Panc1 (cell line): ENCODE measurements around the gene PNLIPRP2. TPM values are rescaled to one million over a fixed set of nuclear protein-coding genes. Genes with fewer than 3 reads are reported as not detected.

Source experiments
- ATAC-seq: fragments of 200-7000 bp; cut with Tn5 transposase; 2 replicates; pipeline ENCODE4 v1.9.1; 2020; ENCODE audit warnings: mild to moderate bottlenecking, moderate library complexity
- BruUV-seq: library from RNA; stranded (reverse); fragments of 400-500 nt; replicated peaks from 2 replicates; lab custom pipeline; 2021; lab: Mats Ljungman, UMichigan
- CTCF ChIA-PET: fragments of 300-600 bp; sonication (Branson Sonifier 250); formaldehyde crosslinking; loops from one replicate; lab custom pipeline; 2022; ENCODE audit warnings: antibody characterized with exemption; lab: Charles Lee
- POLR2A ChIA-PET: fragments of 300-600 bp; sonication (Branson Sonifier 250); formaldehyde crosslinking; loops from one replicate; lab custom pipeline; 2022; ENCODE audit warnings: antibody characterized with exemption; lab: Charles Lee
- DNase-seq: peaks from one replicate; pipeline ENCODE4 v3.0.0-alpha.2; 2010; ENCODE audit warnings: low read depth, low spot score
- H3K27ac ChIP-seq: 2 replicates; pipeline ENCODE4 v1.5.1; 2011; ENCODE audit warnings: mild to moderate bottlenecking, low read length, inconsistent platforms
- H3K27me3 ChIP-seq: fragments of 200-500 bp; sonication (Bioruptor generic); 2 replicates; pipeline ENCODE4 v1.6.0; 2014; ENCODE audit warnings: low read length, inconsistent platforms; ENCODE audit not compliant: control insufficient read depth, insufficient read depth
- H3K36me3 ChIP-seq: fragments of 200-500 bp; sonication (Bioruptor generic); 2 replicates; pipeline ENCODE4 v1.5.1; 2014; ENCODE audit warnings: inconsistent platforms, mild to moderate bottlenecking, low read length, moderate library complexity; ENCODE audit not compliant: control insufficient read depth, insufficient read depth
- H3K4me1 ChIP-seq: 2 replicates; pipeline ENCODE4 v1.5.1; 2011; ENCODE audit warnings: inconsistent platforms, mild to moderate bottlenecking, low read length, moderate library complexity; ENCODE audit not compliant: control insufficient read depth, insufficient read depth
- H3K4me3 ChIP-seq, 2 experiments: 2 replicates each; pipeline ENCODE4 v1.5.1; 2011 to 2012; ENCODE audit warnings: low read depth in 2 of 2, low read length in 2 of 2, mild to moderate bottlenecking in 2 of 2, inconsistent platforms in 1 of 2, moderate library complexity in 1 of 2
- H3K9me3 ChIP-seq: fragments of 200-500 bp; sonication (Bioruptor generic); 2 replicates; pipeline ENCODE4 v1.5.1; 2014; ENCODE audit warnings: low read depth, mild to moderate bottlenecking, inconsistent platforms, low read length, moderate library complexity; ENCODE audit not compliant: control insufficient read depth, insufficient read depth
- CTCF ChIP-seq: fragments of 450-650 bp; IDR thresholded peaks from 2 replicates; pipeline ENCODE4 v1.5.1; 2017; ENCODE audit warnings: mild to moderate bottlenecking
- POLR2AphosphoS5 ChIP-seq: IDR thresholded peaks from 2 replicates; pipeline ENCODE4 v1.6.1; 2012; ENCODE audit warnings: mild to moderate bottlenecking, low read depth, low read length, moderate library complexity
- REST ChIP-seq, 2 experiments: IDR thresholded peaks; 2 replicates each; pipeline ENCODE4 v1.6.1; 2011 to 2012; ENCODE audit warnings: low read depth in 2 of 2, control low read depth in 1 of 2, low read length in 1 of 2, mild to moderate bottlenecking in 1 of 2, moderate library complexity in 1 of 2; ENCODE audit not compliant: insufficient read depth in 1 of 2
- SIN3A ChIP-seq: IDR thresholded peaks from 2 replicates; pipeline ENCODE4 v1.6.1; 2012; ENCODE audit warnings: low read depth, mild to moderate bottlenecking, low read length, moderate library complexity, borderline replicate concordance; ENCODE audit not compliant: insufficient read depth
- TCF7L2 ChIP-seq: IDR thresholded peaks from 2 replicates; pipeline ENCODE4 v1.6.1; 2011; ENCODE audit warnings: mild to moderate bottlenecking, low read depth, low read length, inconsistent platforms
- in situ Hi-C: cut with HindIII; loops from 2 replicates; pipeline ENCODE4 v1.10.0; 2016; ENCODE audit warnings: low sequenced_read_pairs, low pct_unique_long_range_greater_than_20kb
- intact Hi-C: fragments of 100-400 bp; cut with micrococcal nuclease; formaldehyde crosslinking; loops from one replicate; pipeline ENCODE4 v1.10.0; 2022; ENCODE audit not compliant: unreplicated experiment
- total RNA-seq: library from RNA; stranded (reverse); gene quantifications from one replicate; pipeline ENCODE4 v1.2.1, GENCODE V29; 2021; ENCODE audit not compliant: unreplicated experiment

The PNLIPRP2 gene
- total RNA-seq, 1 experiment from 2014 or later, result 0.72 TPM

- no TSS peak for BruUV-seq
- Histone ChIP-seq H3K4me3 (no peak overlapping the region), H3K27ac (no peak overlapping the region), H3K36me3 (no peaks in the 10 kb centered on the region), H3K9me3 (no peaks in the 10 kb centered on the region), H3K27me3 (no peaks in the 10 kb centered on the region), H3K4me1 (peaks cover 3% of the 10 kb centered on the region; the same call in 1 of the 2 replicates)
- TF ChIP-seq POLR2AphosphoS5, result no peak
- TF ChIP-seq CTCF, result no peak
- TF ChIP-seq SIN3A, result no peak
- no peak for TF ChIP-seq TCF7L2
- no peak for TF ChIP-seq REST (IDR thresholded peaks at IDR 0.05; ENCODE audit: insufficient read depth in 1 of 2, low read depth in 2 of 2, low read length in 1 of 2)
- CTCF ChIA-PET, result no interaction called here
- POLR2A ChIA-PET, result no interaction called here
- DNase-seq (no peak), ATAC-seq (no peak)
- in situ Hi-C loops, result no loop called here
- intact Hi-C loops, result no loop called here
Measured at GRCh38 chr10:116670706-116671105, 50.0 kb downstream of the PNLIPRP2 start.

GRCh38 chr10:116671274-116671926, 50.6 kb downstream of the PNLIPRP2 start:
- ChIA-PET CTCF (no interaction called here), POLR2A (no interaction called here)
- Histone ChIP-seq H3K27ac (no peak overlapping the region), H3K4me1 (no peaks in the 10 kb centered on the region; the same call in 1 of the 2 replicates), H3K9me3 (no peaks in the 10 kb centered on the region), H3K27me3 (no peaks in the 10 kb centered on the region), H3K4me3 (no peak overlapping the region), H3K36me3 (no peaks in the 10 kb centered on the region)
- intact Hi-C loops, result no loop called here
- in situ Hi-C loops, result no loop called here
- TF ChIP-seq REST (IDR thresholded peaks at IDR 0.05; ENCODE audit: insufficient read depth in 1 of 2, low read depth in 2 of 2, low read length in 1 of 2) (no peak), CTCF (no peak), SIN3A (no peak), TCF7L2 (no peak), POLR2AphosphoS5 (no peak)
- DNase-seq (no peak), ATAC-seq (no peak)
- BruUV-seq, result no TSS peak
